Mesothelial cell of epicardium (in vitro differentiated cells): ENCODE measurements around the gene A1BG. TPM values are rescaled to one million over a fixed set of nuclear protein-coding genes. Genes with fewer than 3 reads are reported as not detected.

ENCODE experiments used
- DNase-seq, 2 experiments: peaks; one replicate each; pipeline ENCODE4 v3.0.0; 2021; ENCODE audit warnings: low spot score in 2 of 2; ENCODE audit not compliant: unreplicated experiment in 2 of 2
- H3K27ac Mint-ChIP-seq: 2 replicates; pipeline ENCODE4 v1.8.0; 2021; ENCODE audit warnings: mixed read lengths
- H3K27me3 Mint-ChIP-seq: 2 replicates; pipeline ENCODE4 v1.8.0; 2021; ENCODE audit warnings: low read depth, mixed read lengths
- H3K36me3 Mint-ChIP-seq: 2 replicates; pipeline ENCODE4 v1.8.0; 2021; ENCODE audit warnings: mixed read lengths
- H3K4me1 Mint-ChIP-seq: 2 replicates; pipeline ENCODE4 v1.8.0; 2021; ENCODE audit warnings: mixed read lengths
- H3K4me3 Mint-ChIP-seq: 2 replicates; pipeline ENCODE4 v1.8.0; 2021; ENCODE audit warnings: mild to moderate bottlenecking, moderate library complexity, mixed read lengths
- H3K9me3 Mint-ChIP-seq: 2 replicates; pipeline ENCODE4 v1.8.0; 2021; ENCODE audit warnings: mixed read lengths
- CTCF ChIP-seq: fragments of 200-600 bp; sonication (generic); IDR thresholded peaks from one replicate; pipeline ENCODE4 v1.5.0; 2021; ENCODE audit warnings: antibody characterized with exemption; ENCODE audit not compliant: unreplicated experiment
- total RNA-seq: library from RNA; stranded (reverse); gene quantifications from 3 replicates; pipeline ENCODE4 v1.2.1, GENCODE V29; 2021

The A1BG gene
- total RNA-seq, 1 donor from 2014 or later = 12.3 TPM

- Mint-ChIP-seq H3K4me1 (peaks cover 16% of the 10 kb centered on the region), H3K27ac (no peak overlapping the region), H3K36me3 (peaks cover 12% of the 10 kb centered on the region), H3K4me3 (no peak overlapping the region), H3K9me3 (no peaks in the 10 kb centered on the region), H3K27me3 (peaks cover 20% of the 10 kb centered on the region)
- no peak for DNase-seq
- TF ChIP-seq CTCF = no peak
Measured at GRCh38 chr19:58398545-58398944, 45.3 kb upstream of the A1BG start.

- no peak for TF ChIP-seq CTCF
- Mint-ChIP-seq H3K4me3 (no peak overlapping the region), H3K4me1 (peaks cover 16% of the 10 kb centered on the region), H3K27me3 (peaks cover 20% of the 10 kb centered on the region), H3K36me3 (peaks cover 14% of the 10 kb centered on the region), H3K27ac (no peak overlapping the region), H3K9me3 (no peaks in the 10 kb centered on the region)
- no peak for DNase-seq
Measured at GRCh38 chr19:58398087-58398486, 44.8 kb upstream of the A1BG start.

GRCh38 chr19:58397533-58398037 lies 44.3 kb upstream of the A1BG start:
- DNase-seq = no peak
- no peaks in the 10 kb centered on the region for H3K9me3 Mint-ChIP-seq
- peaks cover 20% of the 10 kb centered on the region for H3K27me3 Mint-ChIP-seq
- H3K27ac Mint-ChIP-seq = no peak overlapping the region
- peaks cover 14% of the 10 kb centered on the region for H3K36me3 Mint-ChIP-seq
- peaks cover 16% of the 10 kb centered on the region for H3K4me1 Mint-ChIP-seq
- no peak overlapping the region for H3K4me3 Mint-ChIP-seq
- TF ChIP-seq CTCF = no peak

GRCh38 chr19:58396691-58397532 lies 43.6 kb upstream of the A1BG start:
- H3K4me1 Mint-ChIP-seq = peaks cover 16% of the 10 kb centered on the region
- TF ChIP-seq CTCF = no peak
- no peak overlapping the region for H3K27ac Mint-ChIP-seq
- H3K27me3 Mint-ChIP-seq = peaks cover 20% of the 10 kb centered on the region
- H3K4me3 Mint-ChIP-seq = no peak overlapping the region
- no peaks in the 10 kb centered on the region for H3K9me3 Mint-ChIP-seq
- H3K36me3 Mint-ChIP-seq = peaks cover 14% of the 10 kb centered on the region
- DNase-seq = no peak

- no peak for DNase-seq
- no peak overlapping the region for H3K4me3 Mint-ChIP-seq
- peaks cover 20% of the 10 kb centered on the region for H3K27me3 Mint-ChIP-seq
- H3K27ac Mint-ChIP-seq = no peak overlapping the region
- H3K9me3 Mint-ChIP-seq = no peaks in the 10 kb centered on the region
- H3K4me1 Mint-ChIP-seq = peaks cover 12% of the 10 kb centered on the region
- TF ChIP-seq CTCF = no peak
- peaks cover 14% of the 10 kb centered on the region for H3K36me3 Mint-ChIP-seq
Measured at GRCh38 chr19:58395979-58396627, 42.8 kb upstream of the A1BG start.
